GM11168 (cell line): ENCODE results near the gene DMRT3.

ENCODE experiments used
- in situ Hi-C: fragments of 300-500 bp; cut with MboI; formaldehyde crosslinking; loops from one replicate; pipeline ENCODE4 v1.12.0; 2022; ENCODE audit warnings: low sequenced_read_pairs; ENCODE audit not compliant: unreplicated experiment

The DMRT3 gene

DNA sequence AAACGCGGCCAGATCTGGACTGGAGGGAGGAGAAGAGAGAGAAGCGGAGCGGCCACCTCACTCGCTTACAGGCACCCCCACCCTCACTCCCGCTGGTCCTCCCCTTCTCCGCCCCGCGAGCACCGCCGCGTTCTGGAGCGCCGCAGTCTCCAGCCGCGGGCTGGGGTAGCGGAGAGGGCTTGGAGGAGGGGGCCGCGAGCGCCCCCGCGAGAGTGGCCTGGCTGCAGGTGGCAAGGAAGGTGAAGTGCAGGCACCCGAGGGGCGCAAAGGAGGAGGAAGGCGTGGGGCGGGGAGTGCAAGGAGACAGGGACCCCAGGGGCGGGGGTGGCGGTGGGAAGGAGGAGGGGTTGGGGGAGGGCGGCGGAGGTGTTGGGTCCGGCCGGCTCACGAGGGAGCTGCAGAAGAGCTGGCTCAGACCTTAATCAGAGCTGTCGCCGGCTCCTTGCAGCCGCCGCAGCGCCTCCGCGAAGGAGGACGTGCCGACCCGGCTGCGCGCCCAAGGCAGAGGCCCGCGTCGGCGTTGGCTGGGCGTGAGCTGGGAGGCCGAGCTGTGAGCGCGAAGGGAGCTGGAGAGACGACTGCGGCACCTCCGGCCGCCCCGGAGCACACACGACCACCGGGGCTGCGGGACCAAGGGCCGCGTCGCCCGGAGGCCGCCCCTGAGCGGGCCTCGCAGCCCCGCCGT is at the start of gene DMRT3:
Gene DMRT3, plus strand, starts transcription at position 398 of the 685 bp plus-strand sequence. CDS start 347 bp downstream, outside the sequence.
- in situ Hi-C loops: no loop called here

DNA sequence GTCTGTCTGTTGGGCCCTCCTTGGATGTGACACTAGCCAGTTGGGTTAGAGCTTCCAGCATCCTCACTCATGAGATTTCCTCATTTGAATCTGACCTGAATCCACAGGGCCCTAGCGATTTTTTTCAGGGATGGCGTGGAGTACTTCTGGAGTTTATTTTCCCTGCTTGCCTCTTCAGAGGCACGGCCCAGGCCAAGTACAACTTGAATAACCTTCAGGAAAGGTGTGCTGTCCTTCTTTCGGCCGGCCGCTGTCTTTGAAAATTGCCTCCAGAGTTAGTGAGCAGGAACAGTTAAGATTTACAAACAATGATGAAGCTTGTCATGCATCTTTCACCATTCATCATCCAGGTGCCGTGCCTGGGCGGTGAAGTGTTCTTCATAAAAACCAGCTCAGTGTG is 49.5 kb upstream of the DMRT3 start:
- in situ Hi-C loops: no loop called here

DNA sequence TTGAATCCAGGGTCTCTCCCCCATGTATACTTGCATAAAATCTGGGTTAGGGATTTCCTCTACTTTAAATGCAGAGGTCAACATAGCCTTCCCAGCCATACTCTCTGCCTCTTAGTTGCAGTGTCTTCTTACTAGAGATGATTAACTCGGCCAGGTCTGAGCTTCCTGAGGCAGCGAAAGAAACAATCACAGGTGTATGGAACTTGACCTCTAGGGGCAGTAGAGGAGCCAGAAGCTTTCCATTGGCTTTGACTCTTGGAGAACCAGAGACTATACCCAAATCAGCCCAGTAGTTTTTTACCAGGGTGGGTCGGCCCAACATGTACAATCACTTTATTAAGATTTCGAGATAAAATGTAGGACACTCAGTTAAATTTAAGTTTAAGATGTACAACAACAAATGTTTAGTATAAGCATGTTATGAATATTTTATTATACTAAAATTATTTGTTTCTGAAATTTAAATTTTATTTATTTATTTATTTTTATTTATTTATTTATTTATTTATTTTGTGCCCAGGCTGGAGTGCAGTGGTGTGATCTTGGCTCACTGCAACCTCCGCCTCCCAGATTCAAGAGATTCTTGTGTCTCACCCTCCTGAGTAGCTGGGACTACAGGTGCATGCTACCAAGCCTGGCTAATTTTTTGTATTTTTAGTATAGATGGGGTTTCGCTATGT is 48.0 kb upstream of the DMRT3 start:
- in situ Hi-C loops: no loop called here

DNA sequence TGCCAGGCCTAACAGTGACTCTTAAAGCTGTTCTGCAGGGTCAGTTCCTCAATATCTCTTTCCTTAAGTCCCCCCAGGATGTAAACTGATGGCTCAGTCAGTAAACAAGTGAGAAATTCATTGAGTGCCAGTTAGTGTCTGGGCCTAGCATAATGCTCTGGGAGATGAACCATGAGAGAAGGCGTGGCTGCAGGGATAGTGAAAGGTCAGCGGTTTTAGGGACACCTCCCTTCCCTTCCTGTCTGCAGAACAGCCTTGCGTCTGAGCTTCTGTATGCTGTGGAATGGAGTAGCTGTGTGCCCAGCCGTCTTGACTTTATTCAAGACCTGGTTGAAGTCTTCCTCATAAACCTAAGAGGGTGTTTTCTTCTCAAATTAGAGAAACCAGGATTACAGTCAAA is 46.7 kb upstream of the DMRT3 start:
- in situ Hi-C loops: no loop called here

GRCh38 chr9:933356-933755 is 43.1 kb upstream of the DMRT3 start:
- in situ Hi-C loops: no loop called here

GRCh38 chr9:935348-935965 is 41.0 kb upstream of the DMRT3 start:
- in situ Hi-C loops: no loop called here

DNA sequence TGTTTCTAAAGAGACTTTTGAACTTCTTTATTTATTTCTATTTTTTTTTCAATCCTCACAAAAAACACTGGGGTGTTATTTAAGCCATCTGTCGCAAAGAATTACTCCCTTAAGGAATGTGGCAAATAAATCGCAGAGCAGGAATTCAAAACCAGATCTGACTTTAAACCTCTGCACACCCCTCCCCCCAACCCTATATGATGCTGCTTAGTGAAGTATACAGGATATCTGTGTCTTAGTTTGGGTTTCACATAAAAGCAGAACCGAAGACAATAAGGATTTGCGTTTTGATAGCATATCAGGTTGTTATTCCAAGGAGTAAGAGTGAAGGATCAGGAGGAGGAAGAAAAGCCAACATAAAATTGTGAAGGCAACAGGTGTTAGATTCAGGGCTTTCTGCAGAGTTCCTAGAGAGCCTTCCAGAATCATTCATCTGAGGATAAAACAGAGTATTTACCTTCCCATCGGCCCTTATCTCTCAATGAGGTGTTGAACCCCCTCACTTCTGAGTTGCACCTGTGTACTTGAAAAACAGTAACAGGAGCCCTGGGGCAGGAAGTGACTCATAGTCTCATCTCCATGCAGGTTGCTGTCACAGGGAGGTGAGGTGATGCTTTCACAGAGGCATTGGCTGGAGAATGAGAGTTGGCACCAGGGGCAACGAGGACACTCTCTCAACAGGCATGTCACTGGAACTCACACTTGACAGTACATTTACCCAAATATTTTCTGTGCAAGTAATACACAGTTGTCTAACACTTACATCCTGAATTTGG is 33.5 kb upstream of the DMRT3 start:
- in situ Hi-C loops: no loop called here

- in situ Hi-C loops: no loop called here
Measured at GRCh38 chr9:947985-948384, 28.5 kb upstream of the DMRT3 start.

DNA sequence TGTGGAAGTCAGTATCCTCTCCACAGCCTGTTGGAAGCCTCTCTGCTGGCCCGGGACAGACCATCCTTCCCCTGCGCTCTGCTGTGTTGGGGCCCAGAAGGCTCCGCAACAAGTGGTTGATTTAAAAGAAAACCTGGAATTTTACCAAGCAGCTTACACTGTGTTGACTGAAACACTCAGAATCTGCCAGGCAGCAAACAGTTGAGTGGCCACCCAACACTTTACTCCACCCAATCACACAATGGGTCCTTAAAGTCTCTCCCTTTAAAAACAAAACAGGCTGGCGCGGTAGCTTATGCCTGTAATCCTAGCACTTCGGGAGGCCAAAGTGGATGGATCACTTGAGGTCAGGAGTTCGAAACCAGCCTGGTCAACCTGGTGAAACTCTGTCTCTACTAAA is 28.0 kb upstream of the DMRT3 start:
- in situ Hi-C loops: no loop called here

DNA sequence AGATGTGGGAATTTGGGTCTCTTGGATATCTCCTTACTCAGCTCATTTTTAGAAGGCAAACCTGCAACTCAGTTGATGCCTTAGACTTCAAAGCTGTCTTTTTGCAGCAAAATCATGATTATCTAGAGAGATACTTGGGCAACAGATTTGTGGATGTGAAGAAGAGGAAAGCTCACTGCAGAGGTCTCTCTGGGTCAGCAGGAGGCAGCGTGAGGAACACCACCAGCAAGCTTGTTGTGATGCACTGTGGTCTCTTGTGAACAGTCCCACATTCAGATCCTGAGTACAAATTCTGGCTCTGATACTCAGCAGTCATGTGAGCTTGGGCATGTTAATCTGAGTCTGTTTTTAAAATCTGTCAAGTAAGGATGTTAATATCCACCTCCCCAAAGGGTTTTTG is 26.3 kb upstream of the DMRT3 start:
- in situ Hi-C loops: no loop called here

GRCh38 chr9:952546-952945 is 23.9 kb upstream of the DMRT3 start:
- in situ Hi-C loops: no loop called here

GRCh38 chr9:959105-959504 is 17.4 kb upstream of the DMRT3 start:
- in situ Hi-C loops: no loop called here

DNA sequence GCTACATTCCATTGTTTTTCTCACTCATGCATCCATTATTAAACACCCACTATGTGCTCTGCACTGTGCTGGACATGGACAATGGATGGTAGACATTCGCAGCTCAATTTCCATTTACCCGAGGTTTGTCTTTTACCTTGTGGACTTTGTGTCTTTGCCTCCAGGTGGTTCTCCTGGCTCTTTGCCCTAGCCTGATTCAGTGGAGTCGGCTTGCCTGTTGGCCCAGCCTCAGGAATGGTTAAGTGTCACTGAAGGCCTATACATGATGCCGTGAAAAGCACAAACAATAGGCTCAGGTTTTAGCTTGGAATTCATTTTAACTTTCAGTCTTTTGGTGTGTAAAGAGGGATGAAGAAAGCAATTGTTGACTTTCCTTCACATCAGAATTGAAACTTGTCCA is 16.5 kb upstream of the DMRT3 start:
- in situ Hi-C loops: no loop called here

- in situ Hi-C loops: no loop called here
Measured at GRCh38 chr9:962023-962422, 14.4 kb upstream of the DMRT3 start.

GRCh38 chr9:965497-965896 is 11.0 kb upstream of the DMRT3 start:
- in situ Hi-C loops: no loop called here

DNA sequence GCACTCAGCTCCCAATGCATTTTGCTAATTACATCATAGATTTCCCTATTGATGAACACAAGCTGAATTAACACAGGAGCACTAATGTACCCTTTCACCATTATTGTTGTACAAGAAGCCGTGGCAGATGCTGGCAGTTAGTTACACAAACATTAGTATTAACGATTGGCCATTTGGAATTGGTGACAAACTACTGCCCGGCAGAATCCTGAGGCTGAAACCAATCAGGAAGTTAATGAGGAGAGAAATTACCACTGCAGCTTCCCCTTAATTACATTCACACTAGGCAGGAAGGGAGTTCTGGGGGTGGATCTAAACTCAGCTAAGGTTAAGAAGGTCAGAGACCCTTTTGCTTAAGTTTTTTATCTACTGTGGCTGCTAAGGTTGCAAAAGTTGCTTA is 9.6 kb upstream of the DMRT3 start:
- in situ Hi-C loops: no loop called here

DNA sequence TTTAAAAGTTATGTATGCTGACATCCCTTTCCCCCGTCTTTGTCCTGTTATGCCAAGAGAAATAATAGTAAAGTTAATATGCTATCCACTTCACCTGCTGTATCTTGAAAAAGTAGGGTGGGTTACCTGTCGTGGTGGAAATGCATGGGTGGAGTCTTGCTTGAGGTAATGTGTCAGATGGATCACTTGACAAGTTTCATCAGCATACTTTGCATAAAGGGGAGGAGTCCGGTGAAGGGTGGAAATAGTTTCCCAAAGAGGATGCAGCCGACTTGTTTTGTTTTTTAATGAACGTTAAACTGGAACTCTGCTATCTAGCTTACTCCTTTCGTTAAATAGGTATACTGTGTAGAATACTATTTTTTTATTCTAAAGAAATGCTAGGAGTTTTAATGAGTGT is 9.0 kb upstream of the DMRT3 start:
- in situ Hi-C loops: no loop called here

- in situ Hi-C loops: no loop called here
Measured at GRCh38 chr9:967903-968641, 8.4 kb upstream of the DMRT3 start.

- in situ Hi-C loops: no loop called here
Measured at GRCh38 chr9:969310-970150, 6.9 kb upstream of the DMRT3 start.
